IMR-90 (cell line): ENCODE results near the gene SMARCA4. TPM values are rescaled to one million over a fixed set of nuclear protein-coding genes. Genes with fewer than 3 reads are reported as not detected.
A peak's percentile ranks its signal among the peaks of the same experiment; 100 is the strongest.

Experiments
- ATAC-seq: fragments of 200-7000 bp; cut with Tn5 transposase; 2 replicates; pipeline ENCODE4 v1.9.1; 2020; ENCODE audit warnings: low read depth, mild to moderate bottlenecking, moderate library complexity
- BruUV-seq: library from RNA; stranded (reverse); fragments of 400-500 nt; replicated peaks from 2 replicates; lab custom pipeline; 2021; lab: Mats Ljungman, UMichigan
- CTCF ChIA-PET: fragments of 300-600 bp; formaldehyde crosslinking; extraction: SDS; loops from one replicate; lab custom pipeline; 2021; ENCODE audit warnings: antibody characterized with exemption; lab: Yijun Ruan, JAX
- POLR2A ChIA-PET: fragments of 300-600 bp; sonication (Branson Sonifier 250); formaldehyde crosslinking; loops from one replicate; lab custom pipeline; 2022; ENCODE audit warnings: antibody characterized with exemption; ENCODE audit not compliant: unreplicated experiment; lab: Charles Lee
- DNase-seq: peaks from one replicate; pipeline ENCODE4 v3.0.0; 2013
- H2AFZ ChIP-seq: replicated peaks from 2 replicates; pipeline ENCODE3; 2013; ENCODE audit warnings: low read length, mild to moderate bottlenecking; ENCODE audit not compliant: poor library complexity
- H2AK5ac ChIP-seq: 2 replicates; pipeline ENCODE4 v1.6.1; 2013; ENCODE audit warnings: low read depth, low read length, inconsistent platforms
- H2AK9ac ChIP-seq: replicated peaks from 2 replicates; pipeline ENCODE3; 2013; ENCODE audit warnings: mild to moderate bottlenecking, low read depth, low read length, moderate library complexity; ENCODE audit not compliant: poor library complexity
- H2BK120ac ChIP-seq: 2 replicates; pipeline ENCODE4 v1.6.1; 2013; ENCODE audit warnings: low read depth, low read length, inconsistent platforms
- H2BK15ac ChIP-seq: 3 replicates; pipeline ENCODE4 v1.6.1; 2013; ENCODE audit warnings: low read depth, low read length, inconsistent platforms
- H2BK20ac ChIP-seq: 2 replicates; pipeline ENCODE4 v1.6.1; 2013; ENCODE audit warnings: low read depth, mild to moderate bottlenecking, inconsistent platforms, low read length, moderate library complexity
- H2BK5ac ChIP-seq: 2 replicates; pipeline ENCODE4 v1.6.1; 2013; ENCODE audit warnings: mild to moderate bottlenecking, low read depth, low read length, inconsistent platforms; ENCODE audit not compliant: poor library complexity, severe bottlenecking
- H3K14ac ChIP-seq: replicated peaks from 2 replicates; pipeline ENCODE4 v1.6.1; 2013; ENCODE audit warnings: low read depth, low read length, inconsistent platforms
- H3K18ac ChIP-seq: 2 replicates; pipeline ENCODE4 v1.6.1; 2013; ENCODE audit warnings: low read depth, low read length, control low read depth
- H3K23ac ChIP-seq: 2 replicates; pipeline ENCODE4 v1.6.1; 2013; ENCODE audit warnings: low read depth, low read length, inconsistent platforms
- H3K27ac ChIP-seq: 2 replicates; pipeline ENCODE4 v1.5.1; 2013; ENCODE audit warnings: mild to moderate bottlenecking, control low read depth, low read length; ENCODE audit not compliant: insufficient read depth
- H3K27me3 ChIP-seq: 2 replicates; pipeline ENCODE4 v1.6.1; 2013; ENCODE audit warnings: low read length; ENCODE audit not compliant: control insufficient read depth, insufficient read depth
- H3K36me3 ChIP-seq: 2 replicates; pipeline ENCODE4 v1.6.1; 2013; ENCODE audit warnings: low read length, mixed read lengths; ENCODE audit not compliant: control insufficient read depth, insufficient read depth
- H3K4ac ChIP-seq: 2 replicates; pipeline ENCODE4 v1.6.1; 2013; ENCODE audit warnings: low read depth, low read length, inconsistent platforms
- H3K4me1 ChIP-seq: 2 replicates; pipeline ENCODE4 v1.6.1; 2013; ENCODE audit warnings: low read length, mixed read lengths; ENCODE audit not compliant: control insufficient read depth, insufficient read depth
- H3K4me2 ChIP-seq: 2 replicates; pipeline ENCODE4 v1.6.1; 2013; ENCODE audit warnings: low read depth, mild to moderate bottlenecking, control low read depth, low read length, moderate library complexity
- H3K4me3 ChIP-seq: 2 replicates; pipeline ENCODE4 v1.5.1; 2013; ENCODE audit warnings: low read depth, mild to moderate bottlenecking, control low read depth, low read length, moderate library complexity; ENCODE audit not compliant: insufficient read depth
- H3K56ac ChIP-seq: 2 replicates; pipeline ENCODE4 v1.6.1; 2013; ENCODE audit warnings: low read length, inconsistent platforms; ENCODE audit not compliant: insufficient read depth; ENCODE audit errors: extremely low read depth
- H3K79me1 ChIP-seq, 2 experiments: 2 replicates each; pipeline ENCODE4 v1.6.1; 2013; ENCODE audit warnings: low read length in 2 of 2, inconsistent platforms in 1 of 2, low read depth in 1 of 2
- H3K9ac ChIP-seq: 2 replicates; pipeline ENCODE4 v1.6.1; 2013; ENCODE audit warnings: low read depth, low read length, control low read depth
- H3K9me1 ChIP-seq: 2 replicates; pipeline ENCODE4 v1.6.1; 2013; ENCODE audit warnings: low read length, inconsistent platforms; ENCODE audit not compliant: insufficient read depth
- H3K9me3 ChIP-seq: 2 replicates; pipeline ENCODE4 v1.6.1; 2013; ENCODE audit warnings: low read length; ENCODE audit not compliant: control insufficient read depth, insufficient read depth
- H4K20me1 ChIP-seq: 2 replicates; pipeline ENCODE4 v1.6.1; 2013; ENCODE audit warnings: low read length, inconsistent platforms; ENCODE audit not compliant: insufficient read depth
- H4K5ac ChIP-seq: 2 replicates; pipeline ENCODE4 v1.6.1; 2013; ENCODE audit warnings: mild to moderate bottlenecking, low read depth, low read length, control low read depth
- H4K8ac ChIP-seq, 2 experiments: 2 replicates each; pipeline ENCODE4 v1.6.1; 2013; ENCODE audit warnings: low read depth in 2 of 2, low read length in 2 of 2, control low read depth in 1 of 2, inconsistent platforms in 1 of 2
- H4K91ac ChIP-seq: 2 replicates; pipeline ENCODE4 v1.6.1; 2013; ENCODE audit warnings: low read depth, low read length, inconsistent platforms; ENCODE audit not compliant: insufficient read depth
- BHLHE40 ChIP-seq: fragments of 150-350 bp; IDR thresholded peaks from 2 replicates; pipeline ENCODE4 v1.6.1; 2016; ENCODE audit warnings: mild to moderate bottlenecking, low read depth, low read length
- CEBPB ChIP-seq: IDR thresholded peaks from 2 replicates; pipeline ENCODE4 v1.6.1; 2012; ENCODE audit warnings: low read depth, low read length, improper control_type of control experiment
- CHD1 ChIP-seq: IDR thresholded peaks from 2 replicates; pipeline ENCODE4 v1.6.1; 2012; ENCODE audit warnings: low read depth, low read length, improper control_type of control experiment
- CTCF ChIP-seq: conservative IDR thresholded peaks from 2 replicates; pipeline ENCODE4 v1.5.1; 2012; ENCODE audit warnings: mild to moderate bottlenecking, low read depth, low read length, improper control_type of control experiment
- ELK1 ChIP-seq: fragments of 150-350 bp; IDR thresholded peaks from 2 replicates; pipeline ENCODE4 v1.6.1; 2016; ENCODE audit warnings: low read depth, mild to moderate bottlenecking, low read length, moderate library complexity, borderline replicate concordance
- FOS ChIP-seq: fragments of 150-350 bp; IDR thresholded peaks from 2 replicates; pipeline ENCODE4 v1.6.1; 2016; ENCODE audit warnings: low read depth, low read length
- MAFK ChIP-seq: IDR thresholded peaks from 2 replicates; pipeline ENCODE4 v1.6.1; 2012; ENCODE audit warnings: low read depth, low read length, improper control_type of control experiment
- MXI1 ChIP-seq: IDR thresholded peaks from 2 replicates; pipeline ENCODE4 v1.6.1; 2012; ENCODE audit warnings: low read depth, mild to moderate bottlenecking, low read length, moderate library complexity, borderline replicate concordance
- NFE2L2 ChIP-seq: fragments of 150-350 bp; IDR thresholded peaks from 2 replicates; pipeline ENCODE4 v1.6.1; 2016; ENCODE audit warnings: low read depth, mild to moderate bottlenecking, low read length
- POLR2A ChIP-seq: IDR thresholded peaks from 2 replicates; pipeline ENCODE4 v1.6.1; 2012; ENCODE audit warnings: mild to moderate bottlenecking, low read depth, low read length
- RAD21 ChIP-seq: IDR thresholded peaks from 2 replicates; pipeline ENCODE4 v1.6.1; 2012; ENCODE audit warnings: low read length, improper control_type of control experiment
- RCOR1 ChIP-seq: IDR thresholded peaks from 2 replicates; pipeline ENCODE4 v1.6.1; 2012; ENCODE audit warnings: mild to moderate bottlenecking, low read length, improper control_type of control experiment; ENCODE audit not compliant: insufficient replicate concordance
- RFX5 ChIP-seq: IDR thresholded peaks from 2 replicates; pipeline ENCODE4 v1.8.0; 2012; ENCODE audit warnings: low read depth, mild to moderate bottlenecking, low read length, moderate library complexity
- SMC3 ChIP-seq: fragments of 150-350 bp; IDR thresholded peaks from 2 replicates; pipeline ENCODE4 v1.6.1; 2016; ENCODE audit warnings: low read depth, mild to moderate bottlenecking, antibody characterized with exemption, low read length, moderate library complexity
- USF2 ChIP-seq: fragments of 150-350 bp; IDR thresholded peaks from 2 replicates; pipeline ENCODE4 v1.6.1; 2017; ENCODE audit warnings: mild to moderate bottlenecking, antibody characterized with exemption, low read length, low read depth
- WGBS, 2 experiments: methylation state at CpG; one replicate each; pipeline versions ENCODE4 v1.1.5 to v1.1.7; 2013; ENCODE audit warnings: missing lambda C conversion rate in 2 of 2; ENCODE audit not compliant: insufficient read length in 1 of 2; ENCODE audit errors: extremely low coverage in 2 of 2; 5-methylcytosine and 5-hydroxymethylcytosine counted together
- dilution Hi-C: fragments of 300-500 bp; cut with HindIII; formaldehyde crosslinking; loops from one replicate; pipeline ENCODE4 v1.14.3; 2018; ENCODE audit warnings: low sequenced_read_pairs; ENCODE audit not compliant: unreplicated experiment
- in situ Hi-C: fragments of 300-500 bp; cut with MboI; formaldehyde crosslinking; loops from 3 replicates; pipeline ENCODE4 v1.14.3; 2019; ENCODE audit warnings: low sequenced_read_pairs, inconsistent platforms, mixed read lengths
- intact Hi-C: fragments of 100-400 bp; cut with micrococcal nuclease; formaldehyde crosslinking; loops from 2 replicates; pipeline ENCODE4 v1.10.0; 2022
- polyA plus RNA-seq, 3 experiments: library from polyadenylated mRNA; depleted of rRNA; stranded (reverse); fragments of >200 nt; gene quantifications; 2 replicates each; pipeline ENCODE4 v1.2.3, GENCODE V29; 2012; ENCODE audit warnings: low replicate concordance in 1 of 3
- total RNA-seq: library from RNA; depleted of rRNA; stranded (reverse); fragments of >200 nt; gene quantifications from 2 replicates; pipeline ENCODE4 v1.2.3, GENCODE V29; 2012

Gene SMARCA4
- total and polyA plus RNA-seq, 2 of the 4 experiments (the other 2 are of a cell fraction) = 41.4 to 85.6 TPM

- Histone ChIP-seq H4K20me1 (peaks cover 72% of the 10 kb centered on the region), H3K56ac (no peak overlapping the region), H2AK9ac (no peak overlapping the region), H4K91ac (peak overlapping the region; percentile 71; the same call in 1 of the 2 replicates), H3K9me3 (no peaks in the 10 kb centered on the region), H3K4me3 (no peak overlapping the region), H3K79me1 (peaks cover 29 to 91% of the 10 kb centered on the region in 2 experiments), H2BK20ac (peak overlapping the region; percentile 40; the same call in 1 of the 2 replicates), H3K4me1 (peaks cover 11% of the 10 kb centered on the region), H3K18ac (no peak overlapping the region), H4K8ac (0 out of 4 replicates have a peak overlapping the region, but pooled peaks of 1 of the 2 experiments have one; percentile 7), H3K9ac (no peak overlapping the region), H3K4ac (peak overlapping the region; percentile 36), H3K27ac (no peak overlapping the region), H3K36me3 (peaks cover 11% of the 10 kb centered on the region), H2BK15ac (peak overlapping the region; percentile 75; the same call in 1 of the 3 replicates), H3K27me3 (no peaks in the 10 kb centered on the region), H3K9me1 (peaks cover 21% of the 10 kb centered on the region), H2BK5ac (no peak overlapping the region), H4K5ac (no peak overlapping the region), H2AFZ (no peak overlapping the region), H3K14ac (no peak overlapping the region), H3K23ac (no peak overlapping the region; the same call in 1 of the 2 replicates), H2BK120ac (no peak overlapping the region), H2AK5ac (peak overlapping the region; percentile 84), H3K4me2 (no peak overlapping the region)
- no TSS peak for BruUV-seq
- dilution Hi-C loops (no loop called here), intact Hi-C loops (no loop called here), in situ Hi-C loops (no loop called here)
- no peak for ATAC-seq
- no peak for DNase-seq
- CTCF ChIA-PET = interaction anchor here (0.6 kb wide), 1 partner anchor 68 kb away, joined by 3 read pairs; no protein-coding TSS in a partner anchor
- WGBS, 2 experiments = 97% methylated on average over 5 of the region's 15 CpGs; no CpG with 5 or more reads in 1 of the 2 experiments
- POLR2A ChIA-PET = no interaction called here
- TF ChIP-seq RFX5 (no peak), NFE2L2 (no peak), POLR2A (no peak), CHD1 (no peak), CTCF (no peak), ELK1 (no peak), MAFK (no peak), FOS (no peak), RCOR1 (no peak), RAD21 (no peak), BHLHE40 (no peak), SMC3 (no peak), USF2 (no peak), CEBPB (no peak), MXI1 (no peak)
Observed at GRCh38 chr19:11093689-11094238, 132.9 kb downstream of the SMARCA4 start.
